ENCODE results near the gene RNF4. TPM values are rescaled to one million over a fixed set of nuclear protein-coding genes. Genes with fewer than 3 reads are reported as not detected.

RNF4 gene
- total RNA-seq, 1 experiment from 2014 or later, result 92.0 TPM

GRCh38 chr4:2483237-2483636 is 14.3 kb downstream of the RNF4 start:
- H3K27ac Mint-ChIP-seq, result 0 out of 7 replicates have a peak overlapping the region, but pooled peaks of 1 of the 3 experiments have one; percentile 35
- no peak overlapping the region for H2BK12ac ChIP-seq (ENCODE audit: insufficient read length, low read depth, low read length)

More at GRCh38 chr4:2483237-2483636, 14.3 kb downstream of the RNF4 start:
- Histone ChIP-seq H3K14ac (ENCODE audit: insufficient read depth, low read length) (no peak overlapping the region), H2BK120ac (ENCODE audit: low read depth, low read length, poor library complexity, severe bottlenecking) (no peak overlapping the region), H4K20me1 (ENCODE audit: control insufficient read depth, insufficient read depth, insufficient read length) (peaks cover 6% of the 10 kb centered on the region), H2AK5ac (ENCODE audit: insufficient read length, low read length) (no peak overlapping the region), H3K9me3 (ENCODE audit: control insufficient read depth, low read depth, low read length) (no peaks in the 10 kb centered on the region), H2BK5ac (ENCODE audit: insufficient read length, low read length) (no peak overlapping the region), H3K4ac (ENCODE audit: low read depth, low read length) (no peak overlapping the region), H3K9ac (ENCODE audit: extremely low read depth, insufficient read length, low read length) (no peak overlapping the region), H3K27ac (ENCODE audit: insufficient read length, low read depth, low read length) (no peak overlapping the region), H3K18ac (ENCODE audit: insufficient read length, low read depth, low read length) (no peak overlapping the region), H3K79me1 (ENCODE audit: insufficient read depth, low read depth, low read length, poor library complexity, severe bottlenecking) (no peaks in the 10 kb centered on the region), H3K4me1 (ENCODE audit: insufficient read depth, low read length) (peaks cover 2% of the 10 kb centered on the region; the same call in 1 of the 2 replicates), H2AFZ (ENCODE audit: low read length) (no peak overlapping the region), H4K5ac (ENCODE audit: insufficient read length, low read depth, low read length) (no peak overlapping the region), H3T11ph (ENCODE audit: low read length) (no peak overlapping the region), H3K4me2 (ENCODE audit: insufficient read depth, insufficient read length, low read length) (no peak overlapping the region), H3K27me3 (ENCODE audit: insufficient read depth, low read length) (no peaks in the 10 kb centered on the region), H3K56ac (ENCODE audit: insufficient read length, low read depth, low read length) (no peak overlapping the region), H3K23ac (ENCODE audit: insufficient read length, low read depth, low read length) (no peak overlapping the region), H4K91ac (ENCODE audit: insufficient read length, low read depth, low read length) (no peak overlapping the region), H2BK20ac (ENCODE audit: low read depth, low read length, poor library complexity, severe bottlenecking) (no peak overlapping the region), H2BK15ac (ENCODE audit: low read depth, low read length) (no peak overlapping the region), H3K23me2 (ENCODE audit: insufficient read length, low read depth, low read length, poor library complexity, severe bottlenecking) (no peaks in the 10 kb centered on the region), H3K79me2 (ENCODE audit: insufficient read depth, low read length) (peaks cover 92% of the 10 kb centered on the region), H4K8ac (replicated peaks; ENCODE audit: insufficient read length, low read depth, low read length) (no peak overlapping the region)
- Mint-ChIP-seq H3K36me3 (ENCODE audit: insufficient read depth in 1 of 3, low read depth in 3 of 3) (peaks cover 0 to 3% (median 0%) of the 10 kb centered on the region in 3 experiments; a peak in 4 of 7 replicates), H3K4me1 (peaks cover 72 to 77% of the 10 kb centered on the region in 2 experiments), H3K9me3 (no peaks in the 10 kb centered on the region), H3K27me3 (ENCODE audit: low read depth) (no peaks in the 10 kb centered on the region), H3K4me3 (no peak overlapping the region)
- DNase-seq, result no peak
- WGBS (ENCODE audit: extremely low coverage, insufficient read length, low lambda C conversion rate), result no CpG with 5 or more reads among the region's 3 CpGs
- no peak for TF ChIP-seq CTCF (conservative IDR thresholded peaks at IDR 0.05)
